HEK293 (cell line): ENCODE measurements around the gene SERINC5.
"Not testable (repeated sequence)": the region's sequence is repeated elsewhere in the genome, so short reads cannot be mapped to it uniquely, and the experiment has no call there.

Experiments
- CTCF ChIA-PET: fragments of 350-600 bp; formaldehyde crosslinking; extraction: SDS; loops from one replicate; lab custom pipeline; 2021; ENCODE audit warnings: antibody characterized with exemption; lab: Yijun Ruan, JAX
- POLR2A ChIA-PET: fragments of 300-600 bp; formaldehyde crosslinking; extraction: SDS; loops from one replicate; lab custom pipeline; 2020; ENCODE audit warnings: antibody characterized with exemption, inconsistent platforms; lab: Yijun Ruan, JAX
- H3K27ac ChIP-seq: fragments of 200-500 bp; sonication (Bioruptor generic); 2 replicates; pipeline ENCODE4 v1.5.1; 2014; ENCODE audit warnings: low read depth, low read length, control low read depth, inconsistent platforms; ENCODE audit errors: extremely low read depth
- H3K36me3 ChIP-seq, 2 experiments: fragments of 200-500 bp in 1 of 2; sonication (Bioruptor generic) in 1 of 2; 1 replicate in 1 of 2; 2 replicates in 1 of 2; pipeline ENCODE4 v1.5.1; 2014 to 2017; ENCODE audit warnings: inconsistent platforms in 2 of 2, low read length in 2 of 2; ENCODE audit not compliant: control insufficient read depth in 2 of 2, insufficient read depth in 1 of 2
- H3K4me1 ChIP-seq: fragments of 200-500 bp; sonication (Bioruptor generic); 2 replicates; pipeline ENCODE4 v1.5.1; 2014; ENCODE audit warnings: mild to moderate bottlenecking, low read length, inconsistent platforms; ENCODE audit not compliant: control insufficient read depth, insufficient read depth
- H3K4me3 ChIP-seq: 2 replicates; pipeline ENCODE4 v1.5.1; 2011; ENCODE audit warnings: low read depth, mild to moderate bottlenecking, control low read depth, low read length, moderate library complexity
- H3K9me3 ChIP-seq: fragments of 200-500 bp; sonication (Bioruptor generic); 2 replicates; pipeline ENCODE4 v1.5.1; 2014; ENCODE audit warnings: low read depth, low read length, inconsistent platforms; ENCODE audit not compliant: control insufficient read depth, insufficient read depth
- KLF1 ChIP-seq: fragments of 450-650 bp; formaldehyde crosslinking; IDR thresholded peaks from 2 replicates; pipeline ENCODE4 v1.5.1; 2016; ENCODE audit warnings: missing biosample characterization, missing genetic modification characterization
- KLF16 ChIP-seq: fragments of 450-650 bp; formaldehyde crosslinking; IDR thresholded peaks from 2 replicates; pipeline ENCODE4 v1.5.1; 2017; ENCODE audit warnings: missing biosample characterization, missing genetic modification characterization
- MEIS1 ChIP-seq: sonication (generic); formaldehyde crosslinking; IDR thresholded peaks from 2 replicates; pipeline ENCODE4 v1.8.1; 2022; ENCODE audit warnings: missing genetic modification reagents, mild to moderate bottlenecking, borderline replicate concordance
- MZF1 ChIP-seq: fragments of 450-650 bp; formaldehyde crosslinking; IDR thresholded peaks from 2 replicates; pipeline ENCODE4 v1.5.1; 2017; ENCODE audit warnings: missing biosample characterization, missing genetic modification characterization, borderline replicate concordance
- SCRT2 ChIP-seq: fragments of 450-650 bp; formaldehyde crosslinking; IDR thresholded peaks from 2 replicates; pipeline ENCODE4 v1.5.1; 2016; ENCODE audit warnings: missing biosample characterization, missing genetic modification characterization
- SETDB1 ChIP-seq: IDR thresholded peaks from one replicate; pipeline ENCODE4 v1.6.1; 2017; ENCODE audit warnings: mild to moderate bottlenecking, low read length, moderate library complexity, mixed read lengths; ENCODE audit not compliant: insufficient read length
- ZNF214 ChIP-seq: fragments of 450-650 bp; formaldehyde crosslinking; IDR thresholded peaks from 2 replicates; pipeline ENCODE4 v1.5.1; 2017; ENCODE audit warnings: missing biosample characterization, mild to moderate bottlenecking, missing genetic modification characterization, borderline replicate concordance
- ZNF341 ChIP-seq: fragments of 450-650 bp; formaldehyde crosslinking; IDR thresholded peaks from 2 replicates; pipeline ENCODE4; 2016; ENCODE audit warnings: low read depth, missing biosample characterization, missing genetic modification characterization
- ZNF549 ChIP-seq: fragments of 450-650 bp; IDR thresholded peaks from 2 replicates; pipeline ENCODE4 v1.5.1; 2018; ENCODE audit warnings: missing biosample characterization, missing genetic modification characterization, mild to moderate bottlenecking, inconsistent platforms, moderate library complexity
- ZNF571 ChIP-seq: fragments of 450-650 bp; formaldehyde crosslinking; IDR thresholded peaks from 2 replicates; pipeline ENCODE4 v1.5.0; 2017; ENCODE audit warnings: missing biosample characterization, missing genetic modification characterization
- ZNF600 ChIP-seq: fragments of 450-650 bp; formaldehyde crosslinking; IDR thresholded peaks from 2 replicates; pipeline ENCODE4 v1.5.1; 2016; ENCODE audit warnings: missing biosample characterization, missing genetic modification characterization
- ZNF670 ChIP-seq: fragments of 450-650 bp; formaldehyde crosslinking; IDR thresholded peaks from 2 replicates; pipeline ENCODE4 v1.5.1; 2016; ENCODE audit warnings: missing biosample characterization, missing genetic modification characterization, low read depth
- TF ChIP-seq, protein P1 (sequence below): fragments of 450-650 bp; formaldehyde crosslinking; IDR thresholded peaks from 2 replicates; pipeline ENCODE4 v1.5.1; 2016; ENCODE audit warnings: missing biosample characterization, missing genetic modification characterization
- TF ChIP-seq, protein P2 (sequence below): fragments of 450-650 bp; formaldehyde crosslinking; IDR thresholded peaks from 2 replicates; pipeline ENCODE4 v1.5.1; 2016; ENCODE audit warnings: missing biosample characterization, missing genetic modification characterization
- TF ChIP-seq, protein P3 (sequence below): fragments of 450-650 bp; formaldehyde crosslinking; IDR thresholded peaks from 2 replicates; pipeline ENCODE4; 2016; ENCODE audit warnings: missing biosample characterization, missing genetic modification characterization
- TF ChIP-seq, protein P4 (sequence below): fragments of 450-650 bp; formaldehyde crosslinking; IDR thresholded peaks from 2 replicates; pipeline ENCODE4 v1.5.1; 2016; ENCODE audit warnings: missing biosample characterization, missing genetic modification characterization, borderline replicate concordance

Gene SERINC5

DNA sequence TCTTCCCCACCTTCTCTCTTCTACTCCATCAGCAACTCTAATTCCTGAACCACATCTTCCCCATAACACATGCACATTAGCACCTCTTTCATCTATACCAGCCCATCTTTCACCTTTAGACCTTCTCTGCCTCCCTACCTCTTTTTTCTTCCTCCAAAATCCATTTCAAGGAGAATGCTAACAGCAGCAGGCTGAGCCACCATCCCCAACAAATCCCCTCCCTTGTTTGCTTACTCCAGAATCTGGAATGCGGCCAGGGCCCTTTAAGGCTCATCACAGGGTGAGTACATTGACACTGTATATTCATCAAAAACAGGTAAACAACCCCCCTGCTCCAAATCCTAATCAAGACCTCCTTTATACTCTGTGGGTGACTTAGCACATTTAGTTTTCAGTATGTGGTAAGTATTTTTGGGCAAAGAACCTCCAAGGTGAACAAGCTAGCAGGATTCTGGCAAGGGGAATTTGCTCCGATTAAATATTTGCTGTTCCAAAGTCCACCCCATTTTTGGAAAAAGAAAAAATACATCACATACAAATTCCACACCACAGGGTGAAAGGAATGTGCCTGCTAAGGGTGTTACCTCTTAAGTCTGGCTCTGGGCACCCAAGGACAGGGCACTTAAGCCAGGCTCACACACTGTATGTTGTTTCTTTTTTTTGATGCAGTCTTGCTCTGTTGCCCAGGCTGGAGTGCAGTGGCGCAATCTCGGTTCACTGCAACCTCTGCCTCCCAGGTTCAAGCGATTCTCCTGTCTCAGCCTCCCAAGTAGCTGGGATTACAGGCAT is 71.4 kb downstream of the SERINC5 start:
- Histone ChIP-seq H3K4me3 (no peak overlapping the region), H3K4me1 (peaks cover 12% of the 10 kb centered on the region), H3K9me3 (no peaks in the 10 kb centered on the region), H3K27ac (no peak overlapping the region), H3K36me3 (no peaks in the 10 kb centered on the region)
- ChIA-PET POLR2A (no interaction called here), CTCF (interaction anchor here (0.6 kb wide), 2 partner anchors 11 to 31 kb away, joined by 3 to 5 read pairs; no protein-coding TSS in a partner anchor)
- TF ChIP-seq, protein P1, sequence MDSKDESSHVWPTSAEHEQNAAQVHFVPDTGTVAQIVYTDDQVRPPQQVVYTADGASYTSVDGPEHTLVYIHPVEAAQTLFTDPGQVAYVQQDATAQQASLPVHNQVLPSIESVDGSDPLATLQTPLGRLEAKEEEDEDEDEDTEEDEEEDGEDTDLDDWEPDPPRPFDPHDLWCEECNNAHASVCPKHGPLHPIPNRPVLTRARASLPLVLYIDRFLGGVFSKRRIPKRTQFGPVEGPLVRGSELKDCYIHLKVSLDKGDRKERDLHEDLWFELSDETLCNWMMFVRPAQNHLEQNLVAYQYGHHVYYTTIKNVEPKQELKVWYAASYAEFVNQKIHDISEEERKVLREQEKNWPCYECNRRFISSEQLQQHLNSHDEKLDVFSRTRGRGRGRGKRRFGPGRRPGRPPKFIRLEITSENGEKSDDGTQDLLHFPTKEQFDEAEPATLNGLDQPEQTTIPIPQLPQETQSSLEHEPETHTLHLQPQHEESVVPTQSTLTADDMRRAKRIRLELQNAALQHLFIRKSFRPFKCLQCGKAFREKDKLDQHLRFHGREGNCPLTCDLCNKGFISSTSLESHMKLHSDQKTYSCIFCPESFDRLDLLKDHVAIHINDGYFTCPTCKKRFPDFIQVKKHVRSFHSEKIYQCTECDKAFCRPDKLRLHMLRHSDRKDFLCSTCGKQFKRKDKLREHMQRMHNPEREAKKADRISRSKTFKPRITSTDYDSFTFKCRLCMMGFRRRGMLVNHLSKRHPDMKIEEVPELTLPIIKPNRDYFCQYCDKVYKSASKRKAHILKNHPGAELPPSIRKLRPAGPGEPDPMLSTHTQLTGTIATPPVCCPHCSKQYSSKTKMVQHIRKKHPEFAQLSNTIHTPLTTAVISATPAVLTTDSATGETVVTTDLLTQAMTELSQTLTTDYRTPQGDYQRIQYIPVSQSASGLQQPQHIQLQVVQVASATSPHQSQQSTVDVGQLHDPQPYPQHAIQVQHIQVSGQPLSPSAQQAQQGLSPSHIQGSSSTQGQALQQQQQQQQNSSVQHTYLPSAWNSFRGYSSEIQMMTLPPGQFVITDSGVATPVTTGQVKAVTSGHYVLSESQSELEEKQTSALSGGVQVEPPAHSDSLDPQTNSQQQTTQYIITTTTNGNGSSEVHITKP = peak; percentile 60
- TF ChIP-seq ZNF600 (tag by site-specific recombination) (0 out of 2 replicates have a peak, but pooled peaks have one; percentile 34), KLF1 (tag by site-specific recombination) (no peak), MZF1 (tag by site-specific recombination) (peak; percentile 93), ZNF341 (peak; percentile 74)
- TF ChIP-seq, protein P2, sequence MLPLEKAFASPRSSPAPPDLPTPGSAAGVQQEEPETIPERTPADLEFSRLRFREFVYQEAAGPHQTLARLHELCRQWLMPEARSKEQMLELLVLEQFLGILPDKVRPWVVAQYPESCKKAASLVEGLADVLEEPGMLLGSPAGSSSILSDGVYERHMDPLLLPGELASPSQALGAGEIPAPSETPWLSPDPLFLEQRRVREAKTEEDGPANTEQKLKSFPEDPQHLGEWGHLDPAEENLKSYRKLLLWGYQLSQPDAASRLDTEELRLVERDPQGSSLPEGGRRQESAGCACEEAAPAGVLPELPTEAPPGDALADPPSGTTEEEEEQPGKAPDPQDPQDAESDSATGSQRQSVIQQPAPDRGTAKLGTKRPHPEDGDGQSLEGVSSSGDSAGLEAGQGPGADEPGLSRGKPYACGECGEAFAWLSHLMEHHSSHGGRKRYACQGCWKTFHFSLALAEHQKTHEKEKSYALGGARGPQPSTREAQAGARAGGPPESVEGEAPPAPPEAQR (tag by site-specific recombination) = no peak

DNA sequence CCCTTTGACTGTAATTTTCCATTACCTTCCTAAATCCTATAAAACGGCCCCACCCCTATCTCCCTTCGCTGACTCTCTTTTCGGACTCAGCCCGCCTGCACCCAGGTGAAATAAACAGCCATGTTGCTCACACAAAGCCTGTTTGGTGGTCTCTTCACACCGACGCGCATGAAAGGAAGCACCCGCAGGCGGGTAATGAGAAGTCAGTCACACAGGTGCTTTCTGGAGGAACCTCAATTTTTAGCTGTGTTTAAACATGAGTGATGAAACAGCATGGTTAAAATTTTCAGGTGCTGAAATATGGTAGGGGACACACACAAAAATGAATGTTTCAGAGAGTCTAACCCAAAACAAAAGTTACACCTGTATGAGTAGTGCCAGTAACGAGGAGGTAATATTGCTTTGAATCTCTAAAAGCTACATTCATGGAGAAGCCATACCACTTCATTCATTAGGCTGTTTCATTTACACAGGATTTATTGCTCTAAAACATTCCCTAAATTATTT is 72.1 kb downstream of the SERINC5 start:
- H3K36me3 ChIP-seq, POLR2A ChIA-PET, H3K4me3 ChIP-seq, H3K27ac ChIP-seq, H3K9me3 ChIP-seq: not testable (repeated sequence)
- CTCF ChIA-PET = interaction anchor here (0.6 kb wide), 1 partner anchor 10 kb away, joined by 3 read pairs; no protein-coding TSS in a partner anchor
- peaks cover 12% of the 10 kb centered on the region for H3K4me1 ChIP-seq

DNA sequence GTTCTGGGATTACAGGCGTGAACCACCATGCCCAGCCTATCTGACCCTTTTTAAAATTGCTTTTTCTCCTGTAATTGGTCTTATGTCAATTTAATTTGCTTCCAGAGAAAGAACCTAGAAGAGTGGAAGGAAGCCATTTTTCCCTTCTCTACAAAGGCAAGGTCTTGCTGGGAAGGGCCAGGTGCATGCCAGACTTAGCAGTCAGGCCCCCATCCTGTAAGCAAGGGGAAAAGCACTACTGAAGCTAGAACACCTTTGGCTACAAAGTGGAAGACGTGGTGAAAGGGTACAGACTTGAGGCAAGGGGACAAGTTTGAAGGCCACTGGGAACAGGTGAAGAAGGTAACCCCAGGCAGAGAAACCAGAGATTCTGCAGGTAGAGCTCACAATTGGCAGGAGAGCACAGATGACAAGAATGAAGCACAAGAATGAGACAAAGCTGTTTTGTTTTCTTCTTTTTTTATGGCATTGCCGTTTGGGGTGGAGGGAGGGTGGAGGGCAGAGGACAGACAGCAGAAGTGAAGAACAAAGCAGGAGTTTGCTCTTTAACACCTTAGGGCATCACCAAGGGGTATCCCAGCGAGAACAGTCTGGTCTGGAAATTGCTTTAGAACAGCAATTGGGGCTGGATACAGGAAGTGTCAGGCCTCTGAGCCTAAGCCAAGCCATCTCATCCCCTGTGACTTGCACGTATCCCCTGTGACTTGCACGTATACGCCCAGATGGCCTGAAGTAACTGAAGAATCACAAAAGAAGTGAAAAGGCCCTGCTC is 72.9 kb downstream of the SERINC5 start:
- H3K4me1 ChIP-seq = peaks cover 12% of the 10 kb centered on the region
- TF ChIP-seq MEIS1 (CRISPR knock-in tag) = no peak
- TF ChIP-seq ZNF549 (tag by site-specific recombination) = no peak
- TF ChIP-seq, protein P3, sequence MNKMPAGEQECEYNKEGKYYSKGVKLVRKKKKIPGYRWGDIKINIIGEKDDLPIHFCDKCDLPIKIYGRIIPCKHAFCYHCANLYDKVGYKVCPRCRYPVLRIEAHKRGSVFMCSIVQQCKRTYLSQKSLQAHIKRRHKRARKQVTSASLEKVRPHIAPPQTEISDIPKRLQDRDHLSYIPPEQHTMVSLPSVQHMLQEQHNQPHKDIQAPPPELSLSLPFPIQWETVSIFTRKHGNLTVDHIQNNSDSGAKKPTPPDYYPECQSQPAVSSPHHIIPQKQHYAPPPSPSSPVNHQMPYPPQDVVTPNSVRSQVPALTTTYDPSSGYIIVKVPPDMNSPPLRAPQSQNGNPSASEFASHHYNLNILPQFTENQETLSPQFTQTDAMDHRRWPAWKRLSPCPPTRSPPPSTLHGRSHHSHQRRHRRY = no peak
- no peak for TF ChIP-seq SETDB1
- no peak for TF ChIP-seq ZNF670
- no peak for TF ChIP-seq ZNF214 (tag by site-specific recombination)
- no peak for TF ChIP-seq KLF16 (tag by site-specific recombination)
- no peak for TF ChIP-seq SCRT2 (tag by site-specific recombination)
- TF ChIP-seq, protein P4, sequence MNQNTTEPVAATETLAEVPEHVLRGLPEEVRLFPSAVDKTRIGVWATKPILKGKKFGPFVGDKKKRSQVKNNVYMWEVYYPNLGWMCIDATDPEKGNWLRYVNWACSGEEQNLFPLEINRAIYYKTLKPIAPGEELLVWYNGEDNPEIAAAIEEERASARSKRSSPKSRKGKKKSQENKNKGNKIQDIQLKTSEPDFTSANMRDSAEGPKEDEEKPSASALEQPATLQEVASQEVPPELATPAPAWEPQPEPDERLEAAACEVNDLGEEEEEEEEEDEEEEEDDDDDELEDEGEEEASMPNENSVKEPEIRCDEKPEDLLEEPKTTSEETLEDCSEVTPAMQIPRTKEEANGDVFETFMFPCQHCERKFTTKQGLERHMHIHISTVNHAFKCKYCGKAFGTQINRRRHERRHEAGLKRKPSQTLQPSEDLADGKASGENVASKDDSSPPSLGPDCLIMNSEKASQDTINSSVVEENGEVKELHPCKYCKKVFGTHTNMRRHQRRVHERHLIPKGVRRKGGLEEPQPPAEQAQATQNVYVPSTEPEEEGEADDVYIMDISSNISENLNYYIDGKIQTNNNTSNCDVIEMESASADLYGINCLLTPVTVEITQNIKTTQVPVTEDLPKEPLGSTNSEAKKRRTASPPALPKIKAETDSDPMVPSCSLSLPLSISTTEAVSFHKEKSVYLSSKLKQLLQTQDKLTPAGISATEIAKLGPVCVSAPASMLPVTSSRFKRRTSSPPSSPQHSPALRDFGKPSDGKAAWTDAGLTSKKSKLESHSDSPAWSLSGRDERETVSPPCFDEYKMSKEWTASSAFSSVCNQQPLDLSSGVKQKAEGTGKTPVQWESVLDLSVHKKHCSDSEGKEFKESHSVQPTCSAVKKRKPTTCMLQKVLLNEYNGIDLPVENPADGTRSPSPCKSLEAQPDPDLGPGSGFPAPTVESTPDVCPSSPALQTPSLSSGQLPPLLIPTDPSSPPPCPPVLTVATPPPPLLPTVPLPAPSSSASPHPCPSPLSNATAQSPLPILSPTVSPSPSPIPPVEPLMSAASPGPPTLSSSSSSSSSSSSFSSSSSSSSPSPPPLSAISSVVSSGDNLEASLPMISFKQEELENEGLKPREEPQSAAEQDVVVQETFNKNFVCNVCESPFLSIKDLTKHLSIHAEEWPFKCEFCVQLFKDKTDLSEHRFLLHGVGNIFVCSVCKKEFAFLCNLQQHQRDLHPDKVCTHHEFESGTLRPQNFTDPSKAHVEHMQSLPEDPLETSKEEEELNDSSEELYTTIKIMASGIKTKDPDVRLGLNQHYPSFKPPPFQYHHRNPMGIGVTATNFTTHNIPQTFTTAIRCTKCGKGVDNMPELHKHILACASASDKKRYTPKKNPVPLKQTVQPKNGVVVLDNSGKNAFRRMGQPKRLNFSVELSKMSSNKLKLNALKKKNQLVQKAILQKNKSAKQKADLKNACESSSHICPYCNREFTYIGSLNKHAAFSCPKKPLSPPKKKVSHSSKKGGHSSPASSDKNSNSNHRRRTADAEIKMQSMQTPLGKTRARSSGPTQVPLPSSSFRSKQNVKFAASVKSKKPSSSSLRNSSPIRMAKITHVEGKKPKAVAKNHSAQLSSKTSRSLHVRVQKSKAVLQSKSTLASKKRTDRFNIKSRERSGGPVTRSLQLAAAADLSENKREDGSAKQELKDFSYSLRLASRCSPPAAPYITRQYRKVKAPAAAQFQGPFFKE (tag by site-specific recombination) = no peak
- no peak for TF ChIP-seq ZNF600 (tag by site-specific recombination)
- no peak for TF ChIP-seq ZNF571

More for the DNA sequence above, 72.9 kb downstream of the SERINC5 start:
- Histone ChIP-seq H3K4me3 (no peak overlapping the region), H3K27ac (no peak overlapping the region), H3K36me3 (no peaks in the 10 kb centered on the region), H3K9me3 (no peaks in the 10 kb centered on the region)
- ChIA-PET CTCF (no interaction called here), POLR2A (no interaction called here)
